Measurements from ENCODE around the gene CYBB.

Gene CYBB

GRCh38 chrX:37812110-37812509 is 32.3 kb downstream of the CYBB start:
- H3K36me3 ChIP-seq (ENCODE audit: control insufficient read depth in 2 of 2, insufficient read depth in 2 of 2, low read length in 2 of 2) = no peaks in the 10 kb centered on the region
- H3K4me1 ChIP-seq (ENCODE audit: control insufficient read depth, insufficient read depth, low read length) = no peaks in the 10 kb centered on the region
- H3K9me3 ChIP-seq (ENCODE audit: control insufficient read depth in 2 of 2, low read length in 2 of 2) = no peaks in the 10 kb centered on the region
- H3K4me3 ChIP-seq (ENCODE audit: low read length in 2 of 2) = no peak overlapping the region
- no peak overlapping the region for H3K9ac ChIP-seq (ENCODE audit: low read length in 2 of 2)
- peaks cover 0 to 5% of the 10 kb centered on the region in 2 donors for H3K27me3 ChIP-seq (ENCODE audit: control insufficient read depth in 1 of 2, insufficient read depth in 2 of 2, low read length in 2 of 2)
- no peak overlapping the region for H3K27ac ChIP-seq (ENCODE audit: low read length)

- Histone ChIP-seq H3K4me1 (ENCODE audit: control insufficient read depth, insufficient read depth, low read length) (no peaks in the 10 kb centered on the region), H3K4me3 (ENCODE audit: low read length in 2 of 2) (no peak overlapping the region), H3K27ac (ENCODE audit: low read length) (no peak overlapping the region), H3K27me3 (ENCODE audit: control insufficient read depth in 1 of 2, insufficient read depth in 2 of 2, low read length in 2 of 2) (peaks cover 0 to 5% of the 10 kb centered on the region in 2 donors), H3K9ac (ENCODE audit: low read length in 2 of 2) (no peak overlapping the region), H3K9me3 (ENCODE audit: control insufficient read depth in 2 of 2, low read length in 2 of 2) (no peaks in the 10 kb centered on the region), H3K36me3 (ENCODE audit: control insufficient read depth in 2 of 2, insufficient read depth in 2 of 2, low read length in 2 of 2) (no peaks in the 10 kb centered on the region)
These were observed 33.7 kb downstream of the CYBB start for GRCh38 chrX:37813570-37813969.

GRCh38 chrX:37815366-37815765 is 35.5 kb downstream of the CYBB start:
- Histone ChIP-seq H3K4me1 (ENCODE audit: control insufficient read depth, insufficient read depth, low read length) (no peaks in the 10 kb centered on the region), H3K4me3 (ENCODE audit: low read length in 2 of 2) (no peak overlapping the region), H3K9me3 (ENCODE audit: control insufficient read depth in 2 of 2, low read length in 2 of 2) (no peaks in the 10 kb centered on the region), H3K27ac (ENCODE audit: low read length) (no peak overlapping the region), H3K9ac (ENCODE audit: low read length in 2 of 2) (no peak overlapping the region), H3K36me3 (ENCODE audit: control insufficient read depth in 2 of 2, insufficient read depth in 2 of 2, low read length in 2 of 2) (no peaks in the 10 kb centered on the region), H3K27me3 (ENCODE audit: control insufficient read depth in 1 of 2, insufficient read depth in 2 of 2, low read length in 2 of 2) (peaks cover 0 to 5% of the 10 kb centered on the region in 2 donors)

- Histone ChIP-seq H3K4me1 (ENCODE audit: control insufficient read depth, insufficient read depth, low read length) (no peaks in the 10 kb centered on the region), H3K27ac (ENCODE audit: low read length) (no peak overlapping the region), H3K36me3 (ENCODE audit: control insufficient read depth in 2 of 2, insufficient read depth in 2 of 2, low read length in 2 of 2) (no peaks in the 10 kb centered on the region), H3K9ac (ENCODE audit: low read length in 2 of 2) (no peak overlapping the region), H3K4me3 (ENCODE audit: low read length in 2 of 2) (no peak overlapping the region), H3K27me3 (ENCODE audit: control insufficient read depth in 1 of 2, insufficient read depth in 2 of 2, low read length in 2 of 2) (peaks cover 0 to 5% of the 10 kb centered on the region in 2 donors), H3K9me3 (ENCODE audit: control insufficient read depth in 2 of 2, low read length in 2 of 2) (no peaks in the 10 kb centered on the region)
These were observed 36.9 kb downstream of the CYBB start for GRCh38 chrX:37816766-37817165.

- Histone ChIP-seq H3K9me3 (ENCODE audit: control insufficient read depth in 2 of 2, low read length in 2 of 2) (no peaks in the 10 kb centered on the region), H3K36me3 (ENCODE audit: control insufficient read depth in 2 of 2, insufficient read depth in 2 of 2, low read length in 2 of 2) (no peaks in the 10 kb centered on the region), H3K4me1 (ENCODE audit: control insufficient read depth, insufficient read depth, low read length) (no peaks in the 10 kb centered on the region), H3K27ac (ENCODE audit: low read length) (no peak overlapping the region), H3K27me3 (ENCODE audit: control insufficient read depth in 1 of 2, insufficient read depth in 2 of 2, low read length in 2 of 2) (peaks cover 0 to 5% of the 10 kb centered on the region in 2 donors), H3K9ac (ENCODE audit: low read length in 2 of 2) (no peak overlapping the region), H3K4me3 (ENCODE audit: low read length in 2 of 2) (no peak overlapping the region)
These were observed 37.3 kb downstream of the CYBB start for GRCh38 chrX:37817176-37817575.

GRCh38 chrX:37817579-37817978 is 37.7 kb downstream of the CYBB start:
- Histone ChIP-seq H3K27ac (ENCODE audit: low read length) (no peak overlapping the region), H3K27me3 (ENCODE audit: control insufficient read depth in 1 of 2, insufficient read depth in 2 of 2, low read length in 2 of 2) (peaks cover 0 to 5% of the 10 kb centered on the region in 2 donors), H3K9me3 (ENCODE audit: control insufficient read depth in 2 of 2, low read length in 2 of 2) (no peaks in the 10 kb centered on the region), H3K4me3 (ENCODE audit: low read length in 2 of 2) (no peak overlapping the region), H3K4me1 (ENCODE audit: control insufficient read depth, insufficient read depth, low read length) (no peaks in the 10 kb centered on the region), H3K9ac (ENCODE audit: low read length in 2 of 2) (no peak overlapping the region), H3K36me3 (ENCODE audit: control insufficient read depth in 2 of 2, insufficient read depth in 2 of 2, low read length in 2 of 2) (no peaks in the 10 kb centered on the region)

- no peaks in the 10 kb centered on the region for H3K9me3 ChIP-seq (ENCODE audit: control insufficient read depth in 2 of 2, low read length in 2 of 2)
These were observed 38.2 kb downstream of the CYBB start for GRCh38 chrX:37818031-37818430.

GRCh38 chrX:37820646-37821045 is 40.8 kb downstream of the CYBB start:
- Histone ChIP-seq H3K36me3 (ENCODE audit: control insufficient read depth in 2 of 2, insufficient read depth in 2 of 2, low read length in 2 of 2) (no peaks in the 10 kb centered on the region), H3K9me3 (ENCODE audit: control insufficient read depth in 2 of 2, low read length in 2 of 2) (no peaks in the 10 kb centered on the region), H3K9ac (ENCODE audit: low read length in 2 of 2) (no peak overlapping the region), H3K4me1 (ENCODE audit: control insufficient read depth, insufficient read depth, low read length) (no peaks in the 10 kb centered on the region), H3K27me3 (ENCODE audit: control insufficient read depth in 1 of 2, insufficient read depth in 2 of 2, low read length in 2 of 2) (peaks cover 0 to 5% of the 10 kb centered on the region in 2 donors), H3K4me3 (ENCODE audit: low read length in 2 of 2) (no peak overlapping the region), H3K27ac (ENCODE audit: low read length) (no peak overlapping the region)

More at GRCh38 chrX:37818031-37818430, 38.2 kb downstream of the CYBB start:
- H3K36me3 ChIP-seq (ENCODE audit: control insufficient read depth in 2 of 2, insufficient read depth in 2 of 2, low read length in 2 of 2) = no peaks in the 10 kb centered on the region
- no peak overlapping the region for H3K27ac ChIP-seq (ENCODE audit: low read length)
- H3K27me3 ChIP-seq (ENCODE audit: control insufficient read depth in 1 of 2, insufficient read depth in 2 of 2, low read length in 2 of 2) = peaks cover 0 to 5% of the 10 kb centered on the region in 2 donors
- H3K4me3 ChIP-seq (ENCODE audit: low read length in 2 of 2) = no peak overlapping the region
- H3K9ac ChIP-seq (ENCODE audit: low read length in 2 of 2) = no peak overlapping the region
- H3K4me1 ChIP-seq (ENCODE audit: control insufficient read depth, insufficient read depth, low read length) = no peaks in the 10 kb centered on the region

- Histone ChIP-seq H3K4me1 (ENCODE audit: control insufficient read depth, insufficient read depth, low read length) (no peaks in the 10 kb centered on the region), H3K4me3 (ENCODE audit: low read length in 2 of 2) (no peak overlapping the region), H3K9ac (ENCODE audit: low read length in 2 of 2) (no peak overlapping the region), H3K36me3 (ENCODE audit: control insufficient read depth in 2 of 2, insufficient read depth in 2 of 2, low read length in 2 of 2) (no peaks in the 10 kb centered on the region), H3K9me3 (ENCODE audit: control insufficient read depth in 2 of 2, low read length in 2 of 2) (no peaks in the 10 kb centered on the region), H3K27me3 (ENCODE audit: control insufficient read depth in 1 of 2, insufficient read depth in 2 of 2, low read length in 2 of 2) (no peaks in the 10 kb centered on the region), H3K27ac (ENCODE audit: low read length) (no peak overlapping the region)
These were observed 44.8 kb downstream of the CYBB start for GRCh38 chrX:37824491-37825214.

GRCh38 chrX:37825215-37825842 is 45.5 kb downstream of the CYBB start:
- Histone ChIP-seq H3K9ac (ENCODE audit: low read length in 2 of 2) (no peak overlapping the region), H3K4me3 (ENCODE audit: low read length in 2 of 2) (no peak overlapping the region), H3K9me3 (ENCODE audit: control insufficient read depth in 2 of 2, low read length in 2 of 2) (no peaks in the 10 kb centered on the region), H3K36me3 (ENCODE audit: control insufficient read depth in 2 of 2, insufficient read depth in 2 of 2, low read length in 2 of 2) (no peaks in the 10 kb centered on the region), H3K27ac (ENCODE audit: low read length) (no peak overlapping the region), H3K4me1 (ENCODE audit: control insufficient read depth, insufficient read depth, low read length) (no peaks in the 10 kb centered on the region), H3K27me3 (ENCODE audit: control insufficient read depth in 1 of 2, insufficient read depth in 2 of 2, low read length in 2 of 2) (no peaks in the 10 kb centered on the region)

GRCh38 chrX:37829721-37830120 is 49.9 kb downstream of the CYBB start:
- no peaks in the 10 kb centered on the region for H3K4me1 ChIP-seq (ENCODE audit: control insufficient read depth, insufficient read depth, low read length)
- H3K27me3 ChIP-seq (ENCODE audit: control insufficient read depth in 1 of 2, insufficient read depth in 2 of 2, low read length in 2 of 2) = peaks cover 0 to 2% of the 10 kb centered on the region in 2 donors
- no peak overlapping the region for H3K27ac ChIP-seq (ENCODE audit: low read length)
- H3K4me3 ChIP-seq (ENCODE audit: low read length in 2 of 2) = no peak overlapping the region
- no peaks in the 10 kb centered on the region for H3K9me3 ChIP-seq (ENCODE audit: control insufficient read depth in 2 of 2, low read length in 2 of 2)
- H3K9ac ChIP-seq (ENCODE audit: low read length in 2 of 2) = no peak overlapping the region
- H3K36me3 ChIP-seq (ENCODE audit: control insufficient read depth in 2 of 2, insufficient read depth in 2 of 2, low read length in 2 of 2) = no peaks in the 10 kb centered on the region
